Measurements from ENCODE around the gene RAPGEF3.

RAPGEF3 gene

DNA sequence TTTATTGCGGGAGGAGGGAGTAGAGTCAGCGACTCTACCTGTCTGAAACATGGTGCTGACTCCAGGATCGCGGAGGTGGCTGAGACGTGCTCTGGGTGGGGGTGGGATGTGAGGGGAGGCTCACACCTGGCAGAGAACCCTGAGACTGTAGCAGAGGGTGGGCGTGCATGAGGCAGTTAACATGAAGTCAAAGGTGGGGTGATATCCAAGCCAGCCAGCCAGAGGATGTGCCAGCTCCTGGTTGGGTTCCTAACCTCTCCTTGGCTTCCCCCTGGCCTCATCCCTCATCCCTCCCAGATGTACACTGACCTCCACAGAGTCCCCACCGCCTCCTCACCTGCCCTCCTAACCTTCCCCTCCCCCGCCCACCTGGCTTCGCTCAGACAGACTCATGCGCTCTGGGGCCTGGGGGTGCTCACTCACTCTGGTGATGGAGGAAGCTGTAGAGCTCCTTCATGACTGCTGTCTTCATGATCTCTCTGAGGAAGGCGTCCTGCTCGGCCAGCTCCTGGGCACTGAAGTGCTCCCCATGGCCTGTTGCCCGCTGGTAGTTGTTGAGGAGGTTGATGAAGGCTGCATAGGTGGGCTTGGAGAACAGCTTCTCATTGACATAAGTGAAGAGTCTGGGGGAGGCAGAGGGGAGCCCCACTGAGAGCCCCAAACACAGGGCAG, 42.7 kb downstream of the RAPGEF3 start:
- TF ChIP-seq, protein P1, sequence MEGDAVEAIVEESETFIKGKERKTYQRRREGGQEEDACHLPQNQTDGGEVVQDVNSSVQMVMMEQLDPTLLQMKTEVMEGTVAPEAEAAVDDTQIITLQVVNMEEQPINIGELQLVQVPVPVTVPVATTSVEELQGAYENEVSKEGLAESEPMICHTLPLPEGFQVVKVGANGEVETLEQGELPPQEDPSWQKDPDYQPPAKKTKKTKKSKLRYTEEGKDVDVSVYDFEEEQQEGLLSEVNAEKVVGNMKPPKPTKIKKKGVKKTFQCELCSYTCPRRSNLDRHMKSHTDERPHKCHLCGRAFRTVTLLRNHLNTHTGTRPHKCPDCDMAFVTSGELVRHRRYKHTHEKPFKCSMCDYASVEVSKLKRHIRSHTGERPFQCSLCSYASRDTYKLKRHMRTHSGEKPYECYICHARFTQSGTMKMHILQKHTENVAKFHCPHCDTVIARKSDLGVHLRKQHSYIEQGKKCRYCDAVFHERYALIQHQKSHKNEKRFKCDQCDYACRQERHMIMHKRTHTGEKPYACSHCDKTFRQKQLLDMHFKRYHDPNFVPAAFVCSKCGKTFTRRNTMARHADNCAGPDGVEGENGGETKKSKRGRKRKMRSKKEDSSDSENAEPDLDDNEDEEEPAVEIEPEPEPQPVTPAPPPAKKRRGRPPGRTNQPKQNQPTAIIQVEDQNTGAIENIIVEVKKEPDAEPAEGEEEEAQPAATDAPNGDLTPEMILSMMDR (IDR thresholded peaks at IDR 0.05), result no peak

GRCh38 chr12:47715393-47715876, 43.2 kb downstream of the RAPGEF3 start:
- TF ChIP-seq, protein P1 (IDR thresholded peaks at IDR 0.05), result peak; percentile 89

- TF ChIP-seq, protein P1 (IDR thresholded peaks at IDR 0.05), result no peak
These were observed 43.8 kb downstream of the RAPGEF3 start for GRCh38 chr12:47714826-47715386.

GRCh38 chr12:47712171-47712570, 46.5 kb downstream of the RAPGEF3 start:
- TF ChIP-seq, protein P1 (IDR thresholded peaks at IDR 0.05), result no peak

- TF ChIP-seq, protein P1 (IDR thresholded peaks at IDR 0.05), result no peak
These were observed 47.2 kb downstream of the RAPGEF3 start for GRCh38 chr12:47711448-47711847.

- TF ChIP-seq, protein P1 (IDR thresholded peaks at IDR 0.05), result no peak
These were observed 48.4 kb downstream of the RAPGEF3 start for GRCh38 chr12:47710278-47710677.

DNA sequence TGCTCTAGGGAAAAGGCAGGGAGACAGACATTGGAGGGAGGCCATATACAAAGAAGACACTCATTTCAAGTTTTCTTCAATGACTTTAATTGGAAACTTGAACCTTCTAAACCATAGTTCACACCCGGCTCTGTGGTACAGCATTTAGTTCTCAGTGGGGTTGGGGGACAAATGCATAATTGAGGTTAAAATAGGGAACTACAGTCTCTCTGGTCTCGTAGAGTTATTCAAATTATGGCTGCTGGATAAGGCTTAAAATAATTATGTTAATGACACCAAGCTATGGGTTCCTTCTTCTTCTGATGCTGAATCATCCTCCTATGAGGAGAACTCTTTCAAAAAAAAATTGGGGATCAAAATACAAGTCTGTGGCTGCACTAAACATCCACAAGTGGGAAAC, 49.0 kb downstream of the RAPGEF3 start:
- TF ChIP-seq, protein P1 (IDR thresholded peaks at IDR 0.05), result no peak
